Neural cell (in vitro differentiated cells): ENCODE data around the gene ADAMTS2.

Source experiments
- CTCF ChIP-seq: fragments of 450-650 bp; IDR thresholded peaks from 2 replicates; pipeline ENCODE4 v1.5.1; 2014; ENCODE audit warnings: antibody characterized with exemption, mild to moderate bottlenecking, moderate library complexity; ENCODE audit not compliant: poor library complexity, severe bottlenecking
- EP300 ChIP-seq: fragments of 450-650 bp; conservative IDR thresholded peaks from 2 replicates; pipeline ENCODE4 v1.6.1; 2014; ENCODE audit warnings: antibody characterized with exemption, mild to moderate bottlenecking, moderate library complexity; ENCODE audit not compliant: poor library complexity, severe bottlenecking
- EZH2 ChIP-seq: fragments of 200-600, 300-800 bp; shearing (Covaris generic), sonication (generic); IDR thresholded peaks from 2 replicates; pipeline ENCODE4 v1.6.1; 2014; ENCODE audit warnings: antibody characterized with exemption, low read length, borderline replicate concordance, mild to moderate bottlenecking; ENCODE audit not compliant: insufficient read depth, poor library complexity, severe bottlenecking
- POLR2AphosphoS5 ChIP-seq: IDR thresholded peaks from 2 replicates; pipeline ENCODE4 v1.6.1; 2012
- RAD21 ChIP-seq: fragments of 450-650 bp; conservative IDR thresholded peaks from 2 replicates; pipeline ENCODE4 v1.6.1; 2014; ENCODE audit warnings: antibody characterized with exemption, mild to moderate bottlenecking, moderate library complexity
- REST ChIP-seq: IDR thresholded peaks from 2 replicates; pipeline ENCODE4 v1.6.1; 2012; ENCODE audit warnings: borderline replicate concordance
- SMC3 ChIP-seq: fragments of 450-650 bp; conservative IDR thresholded peaks from 2 replicates; pipeline ENCODE4 v1.6.1; 2014; ENCODE audit warnings: antibody characterized with exemption, mild to moderate bottlenecking, moderate library complexity; ENCODE audit not compliant: poor library complexity

- TF ChIP-seq REST (no peak), CTCF (no peak), SMC3 (no peak), EZH2 (no peak), POLR2AphosphoS5 (no peak), EP300 (no peak), RAD21 (no peak)
These were observed 193.8 kb downstream of the ADAMTS2 start for GRCh38 chr5:179151286-179152118.
